SK-N-SH treated with all-trans-retinoic acid at 6 μM for 48 hours (cell line): ENCODE measurements around the gene PLCL2.

Experiments
- ATAC-seq: fragments of 200-7000 bp; cut with Tn5 transposase; 3 replicates; pipeline ENCODE4 v1.9.1; 2020; ENCODE audit warnings: mild to moderate bottlenecking, moderate library complexity
- ARNTL ChIP-seq: fragments of 450-650 bp; formaldehyde crosslinking; IDR thresholded peaks from 2 replicates; pipeline ENCODE4 v1.5.0; 2020; ENCODE audit warnings: low read depth, mild to moderate bottlenecking, moderate library complexity, borderline replicate concordance
- BACH2 ChIP-seq: fragments of 250-450 bp; sonication (Bioruptor Pico); IDR thresholded peaks from 2 replicates; pipeline ENCODE4 v1.9.0; 2021; ENCODE audit warnings: mild to moderate bottlenecking, borderline replicate concordance
- CREB5 ChIP-seq: fragments of 250-450 bp; sonication (Bioruptor Pico); IDR thresholded peaks from 2 replicates; pipeline ENCODE4 v1.5.1; 2020; ENCODE audit warnings: low read depth, mild to moderate bottlenecking, moderate library complexity
- CSDC2 ChIP-seq: fragments of 250-450 bp; sonication (Bioruptor Pico); IDR thresholded peaks from 2 replicates; pipeline ENCODE4 v1.5.0; 2020; ENCODE audit warnings: mild to moderate bottlenecking, moderate library complexity
- CSRNP3 ChIP-seq: fragments of 250-450 bp; sonication (Bioruptor Pico); IDR thresholded peaks from 2 replicates; pipeline ENCODE4 v1.5.1; 2021; ENCODE audit warnings: mild to moderate bottlenecking, moderate library complexity
- ESRRG ChIP-seq: fragments of 250-450 bp; sonication (Bioruptor Pico); IDR thresholded peaks from 2 replicates; pipeline ENCODE4 v1.6.1; 2021; ENCODE audit warnings: mild to moderate bottlenecking
- GLIS3 ChIP-seq: fragments of 250-450 bp; sonication (Bioruptor Pico); IDR thresholded peaks from 2 replicates; pipeline ENCODE4 v1.5.0; 2020; ENCODE audit warnings: mild to moderate bottlenecking, moderate library complexity
- ISL1 ChIP-seq: fragments of 250-450 bp; sonication (Bioruptor Pico); IDR thresholded peaks from 2 replicates; pipeline ENCODE4 v2.1.2; 2022; ENCODE audit warnings: mild to moderate bottlenecking, moderate library complexity
- OSR1 ChIP-seq: fragments of 250-450 bp; sonication (Bioruptor Pico); IDR thresholded peaks from 2 replicates; pipeline ENCODE4 v1.8.0; 2022; ENCODE audit warnings: moderate library complexity, mild to moderate bottlenecking, inconsistent platforms
- PATZ1 ChIP-seq: fragments of 250-450 bp; sonication (Bioruptor Pico); IDR thresholded peaks from 2 replicates; pipeline ENCODE4 v1.8.0; 2020; ENCODE audit warnings: mild to moderate bottlenecking, moderate library complexity, borderline replicate concordance
- POU6F1 ChIP-seq: fragments of 250-450 bp; sonication (Bioruptor Pico); IDR thresholded peaks from 2 replicates; pipeline ENCODE4 v1.8.0; 2021; ENCODE audit warnings: low read depth, mild to moderate bottlenecking, moderate library complexity, borderline replicate concordance
- PPARA ChIP-seq: fragments of 250-450 bp; sonication (Bioruptor Pico); IDR thresholded peaks from 2 replicates; pipeline ENCODE4 v1.5.0; 2020; ENCODE audit warnings: mild to moderate bottlenecking, borderline replicate concordance
- RARB ChIP-seq: fragments of 250-450 bp; sonication (Bioruptor Pico); IDR thresholded peaks from 2 replicates; pipeline ENCODE4 v1.8.0; 2021; ENCODE audit warnings: mild to moderate bottlenecking, moderate library complexity
- SNAI2 ChIP-seq: fragments of 250-450 bp; sonication (Bioruptor Pico); IDR thresholded peaks from 2 replicates; pipeline ENCODE4 v1.5.0; 2020; ENCODE audit warnings: mild to moderate bottlenecking, moderate library complexity
- TCF4 ChIP-seq: fragments of 250-450 bp; sonication (Bioruptor Pico); IDR thresholded peaks from 2 replicates; pipeline ENCODE4 v1.8.0; 2021; ENCODE audit warnings: mild to moderate bottlenecking, moderate library complexity, borderline replicate concordance
- TOX ChIP-seq: fragments of 250-450 bp; sonication (Bioruptor Pico); IDR thresholded peaks from 2 replicates; pipeline ENCODE4 v1.8.0; 2021; ENCODE audit warnings: mild to moderate bottlenecking, moderate library complexity, borderline replicate concordance
- ZC3H10 ChIP-seq: fragments of 250-450 bp; sonication (Bioruptor Pico); IDR thresholded peaks from 2 replicates; pipeline ENCODE4 v1.5.1; 2021; ENCODE audit warnings: mild to moderate bottlenecking, moderate library complexity
- ZFP3 ChIP-seq: fragments of 250-450 bp; sonication (Bioruptor Pico); IDR thresholded peaks from 2 replicates; pipeline ENCODE4 v1.5.0; 2020; ENCODE audit warnings: mild to moderate bottlenecking, moderate library complexity
- ZFP30 ChIP-seq: fragments of 450-650 bp; formaldehyde crosslinking; IDR thresholded peaks from 2 replicates; pipeline ENCODE4 v1.5.0; 2022; ENCODE audit warnings: mild to moderate bottlenecking, moderate library complexity
- ZNF565 ChIP-seq: fragments of 450-650 bp; formaldehyde crosslinking; conservative IDR thresholded peaks from 2 replicates; pipeline ENCODE4 v1.5.0; 2020; ENCODE audit warnings: low read depth, mild to moderate bottlenecking, moderate library complexity
- ZNF70 ChIP-seq: fragments of 450-650 bp; formaldehyde crosslinking; IDR thresholded peaks from 2 replicates; pipeline ENCODE4 v1.5.0; 2020; ENCODE audit warnings: mild to moderate bottlenecking, moderate library complexity
- ZNF8 ChIP-seq: fragments of 450-650 bp; formaldehyde crosslinking; IDR thresholded peaks from 2 replicates; pipeline ENCODE4 v1.5.0; 2020; ENCODE audit warnings: mild to moderate bottlenecking, moderate library complexity

The PLCL2 gene

GRCh38 chr3:17115186-17115585 lies 230.4 kb downstream of the PLCL2 start (continued):
- TF ChIP-seq CSRNP3 (CRISPR knock-in tag) = no peak
- no peak for TF ChIP-seq ZNF70
- TF ChIP-seq GLIS3 (CRISPR knock-in tag) = no peak
- no peak for TF ChIP-seq SNAI2
- TF ChIP-seq CSDC2 (CRISPR knock-in tag) = no peak
- no peak for TF ChIP-seq POU6F1 (CRISPR knock-in tag)
- no peak for TF ChIP-seq BACH2

- ATAC-seq = no peak
- TF ChIP-seq TCF4 (CRISPR knock-in tag) (no peak), CSDC2 (CRISPR knock-in tag) (no peak), CSRNP3 (CRISPR knock-in tag) (no peak), ARNTL (CRISPR knock-in tag) (no peak), RARB (CRISPR knock-in tag) (no peak), ZNF70 (no peak), TOX (no peak), ISL1 (CRISPR knock-in tag) (no peak), ZNF8 (CRISPR knock-in tag) (no peak), BACH2 (no peak), PPARA (CRISPR knock-in tag) (no peak), CREB5 (CRISPR knock-in tag) (no peak), ZFP30 (no peak), ESRRG (CRISPR knock-in tag) (no peak)
Measured at GRCh38 chr3:17116007-17116600, 231.3 kb downstream of the PLCL2 start.

- TF ChIP-seq ZNF8 (CRISPR knock-in tag) = no peak
- no peak for TF ChIP-seq CSDC2 (CRISPR knock-in tag)
- no peak for ATAC-seq
Measured at GRCh38 chr3:17118771-17119170, 234.0 kb downstream of the PLCL2 start.

GRCh38 chr3:17119201-17120072 lies 234.7 kb downstream of the PLCL2 start:
- TF ChIP-seq PPARA (CRISPR knock-in tag) = no peak
- no peak for TF ChIP-seq SNAI2
- no peak for TF ChIP-seq ZNF565 (CRISPR knock-in tag)
- no peak for TF ChIP-seq TOX
- TF ChIP-seq CREB5 (CRISPR knock-in tag) = no peak
- no peak for TF ChIP-seq ZC3H10 (CRISPR knock-in tag)
- no peak for TF ChIP-seq PATZ1 (CRISPR knock-in tag)
- no peak for TF ChIP-seq OSR1
- TF ChIP-seq ZFP3 (CRISPR knock-in tag) = no peak
- no peak for TF ChIP-seq ZNF8 (CRISPR knock-in tag)
- TF ChIP-seq CSRNP3 (CRISPR knock-in tag) = no peak
- TF ChIP-seq RARB (CRISPR knock-in tag) = no peak
- TF ChIP-seq CSDC2 (CRISPR knock-in tag) = no peak
- TF ChIP-seq TCF4 (CRISPR knock-in tag) = no peak
- no peak for TF ChIP-seq ESRRG (CRISPR knock-in tag)
- no peak for TF ChIP-seq ISL1 (CRISPR knock-in tag)
- no peak for TF ChIP-seq BACH2
- no peak for TF ChIP-seq ZFP30
- no peak for TF ChIP-seq ARNTL (CRISPR knock-in tag)
- ATAC-seq = no peak
